Uterus (tissue), 2 donors: ENCODE results near the gene NDUFV2.

ENCODE experiments used
- POLR2A ChIP-seq, 2 donors: fragments of 450-650 bp; IDR thresholded peaks; one replicate each; pipeline ENCODE4 v1.6.1; 2016; ENCODE audit warnings: antibody characterized with exemption in 2 of 2, mild to moderate bottlenecking in 1 of 2, moderate library complexity in 1 of 2
- TF ChIP-seq, protein P1 (sequence below), 4 experiments: fragments of 200-600 bp in 2 of 4; fragments of 450-650 bp in 2 of 4; sonication (generic) in 2 of 4; IDR thresholded peaks; one replicate each; pipeline ENCODE4 v1.5.1; 2016 to 2019; ENCODE audit warnings: antibody characterized with exemption in 4 of 4, mild to moderate bottlenecking in 2 of 4, moderate library complexity in 1 of 4

- TF ChIP-seq, protein P1, sequence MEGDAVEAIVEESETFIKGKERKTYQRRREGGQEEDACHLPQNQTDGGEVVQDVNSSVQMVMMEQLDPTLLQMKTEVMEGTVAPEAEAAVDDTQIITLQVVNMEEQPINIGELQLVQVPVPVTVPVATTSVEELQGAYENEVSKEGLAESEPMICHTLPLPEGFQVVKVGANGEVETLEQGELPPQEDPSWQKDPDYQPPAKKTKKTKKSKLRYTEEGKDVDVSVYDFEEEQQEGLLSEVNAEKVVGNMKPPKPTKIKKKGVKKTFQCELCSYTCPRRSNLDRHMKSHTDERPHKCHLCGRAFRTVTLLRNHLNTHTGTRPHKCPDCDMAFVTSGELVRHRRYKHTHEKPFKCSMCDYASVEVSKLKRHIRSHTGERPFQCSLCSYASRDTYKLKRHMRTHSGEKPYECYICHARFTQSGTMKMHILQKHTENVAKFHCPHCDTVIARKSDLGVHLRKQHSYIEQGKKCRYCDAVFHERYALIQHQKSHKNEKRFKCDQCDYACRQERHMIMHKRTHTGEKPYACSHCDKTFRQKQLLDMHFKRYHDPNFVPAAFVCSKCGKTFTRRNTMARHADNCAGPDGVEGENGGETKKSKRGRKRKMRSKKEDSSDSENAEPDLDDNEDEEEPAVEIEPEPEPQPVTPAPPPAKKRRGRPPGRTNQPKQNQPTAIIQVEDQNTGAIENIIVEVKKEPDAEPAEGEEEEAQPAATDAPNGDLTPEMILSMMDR (IDR thresholded peaks at IDR 0.05) = no peak
- no peak for TF ChIP-seq POLR2A (IDR thresholded peaks at IDR 0.05)
Measured at GRCh38 chr18:9160014-9160413, 57.5 kb downstream of the NDUFV2 start.
